Measurements from ENCODE around the gene CARS2.

DNA sequence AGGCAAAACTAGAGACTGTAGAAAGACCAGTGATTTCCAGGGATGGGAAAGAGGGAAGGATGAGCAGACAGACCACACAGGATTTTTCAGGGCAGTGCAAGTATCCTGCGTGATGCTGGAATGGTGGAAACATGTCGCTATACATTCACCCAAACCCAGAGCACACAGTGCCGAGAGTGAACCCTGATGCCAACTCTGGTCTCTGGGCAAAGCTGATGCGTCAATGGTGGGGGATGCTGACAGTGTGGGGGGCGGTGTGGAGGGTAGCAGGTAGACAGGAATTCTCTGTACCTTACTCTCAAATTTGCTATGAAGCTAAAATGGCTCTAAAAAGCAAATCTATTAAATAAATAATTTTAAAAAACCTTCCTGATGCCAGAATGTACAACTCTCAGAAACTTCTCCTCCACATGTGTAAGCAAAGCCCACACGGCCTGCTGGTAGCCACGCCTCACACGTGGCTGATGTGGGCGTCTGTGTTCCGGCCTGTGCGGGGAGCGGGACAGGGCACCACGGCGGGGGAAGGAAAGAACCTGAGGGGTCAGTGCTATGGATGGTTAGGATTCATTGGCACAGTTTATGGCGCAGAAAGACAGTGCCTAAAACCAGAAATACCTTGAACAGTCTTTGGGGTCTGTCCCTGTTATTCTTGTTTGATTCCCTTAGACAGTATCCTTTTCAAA, 23.9 kb downstream of the CARS2 start:
- TF ChIP-seq, protein P1, sequence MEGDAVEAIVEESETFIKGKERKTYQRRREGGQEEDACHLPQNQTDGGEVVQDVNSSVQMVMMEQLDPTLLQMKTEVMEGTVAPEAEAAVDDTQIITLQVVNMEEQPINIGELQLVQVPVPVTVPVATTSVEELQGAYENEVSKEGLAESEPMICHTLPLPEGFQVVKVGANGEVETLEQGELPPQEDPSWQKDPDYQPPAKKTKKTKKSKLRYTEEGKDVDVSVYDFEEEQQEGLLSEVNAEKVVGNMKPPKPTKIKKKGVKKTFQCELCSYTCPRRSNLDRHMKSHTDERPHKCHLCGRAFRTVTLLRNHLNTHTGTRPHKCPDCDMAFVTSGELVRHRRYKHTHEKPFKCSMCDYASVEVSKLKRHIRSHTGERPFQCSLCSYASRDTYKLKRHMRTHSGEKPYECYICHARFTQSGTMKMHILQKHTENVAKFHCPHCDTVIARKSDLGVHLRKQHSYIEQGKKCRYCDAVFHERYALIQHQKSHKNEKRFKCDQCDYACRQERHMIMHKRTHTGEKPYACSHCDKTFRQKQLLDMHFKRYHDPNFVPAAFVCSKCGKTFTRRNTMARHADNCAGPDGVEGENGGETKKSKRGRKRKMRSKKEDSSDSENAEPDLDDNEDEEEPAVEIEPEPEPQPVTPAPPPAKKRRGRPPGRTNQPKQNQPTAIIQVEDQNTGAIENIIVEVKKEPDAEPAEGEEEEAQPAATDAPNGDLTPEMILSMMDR (IDR thresholded peaks at IDR 0.05), result no peak
- TF ChIP-seq POLR2A (IDR thresholded peaks at IDR 0.05), result no peak
